ENCODE data around the gene CDH10. TPM values are rescaled to one million over a fixed set of nuclear protein-coding genes. Genes with fewer than 3 reads are reported as not detected.

Gene CDH10
- total RNA-seq, 1 donor from 2014 or later, result 11.0 TPM

DNA sequence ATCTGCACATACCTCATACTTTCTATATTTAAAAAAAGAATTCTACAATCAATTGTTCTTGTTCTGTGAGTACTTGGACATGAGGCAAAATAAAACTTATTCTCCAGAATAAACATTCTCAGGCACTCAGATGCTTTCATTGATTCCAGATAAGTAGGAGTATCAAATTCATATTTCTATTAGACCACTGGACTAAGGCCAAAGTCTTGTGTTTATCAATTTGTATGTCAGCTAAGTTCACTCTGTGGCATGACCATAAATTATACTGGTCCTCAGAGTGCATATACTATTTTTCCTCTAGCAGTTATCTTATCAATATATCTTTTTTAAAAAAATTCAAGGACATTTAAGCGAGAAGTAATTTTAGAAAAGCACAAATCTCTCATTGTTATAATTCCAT, 28.2 kb downstream of the CDH10 start:
- no peak for DNase-seq (ENCODE audit: low spot score, unreplicated experiment)
- no peak overlapping the region for H3K4me3 Mint-ChIP-seq (ENCODE audit: low read depth)
- no peaks in the 10 kb centered on the region for H3K36me3 Mint-ChIP-seq (ENCODE audit: insufficient read depth)
- H3K27me3 Mint-ChIP-seq, result no peaks in the 10 kb centered on the region
- H3K27ac Mint-ChIP-seq, result no peak overlapping the region
- H3K9me3 Mint-ChIP-seq (ENCODE audit: low read depth), result no peaks in the 10 kb centered on the region
- no peaks in the 10 kb centered on the region for H3K4me1 Mint-ChIP-seq (ENCODE audit: low read depth)
- TF ChIP-seq, protein P1, sequence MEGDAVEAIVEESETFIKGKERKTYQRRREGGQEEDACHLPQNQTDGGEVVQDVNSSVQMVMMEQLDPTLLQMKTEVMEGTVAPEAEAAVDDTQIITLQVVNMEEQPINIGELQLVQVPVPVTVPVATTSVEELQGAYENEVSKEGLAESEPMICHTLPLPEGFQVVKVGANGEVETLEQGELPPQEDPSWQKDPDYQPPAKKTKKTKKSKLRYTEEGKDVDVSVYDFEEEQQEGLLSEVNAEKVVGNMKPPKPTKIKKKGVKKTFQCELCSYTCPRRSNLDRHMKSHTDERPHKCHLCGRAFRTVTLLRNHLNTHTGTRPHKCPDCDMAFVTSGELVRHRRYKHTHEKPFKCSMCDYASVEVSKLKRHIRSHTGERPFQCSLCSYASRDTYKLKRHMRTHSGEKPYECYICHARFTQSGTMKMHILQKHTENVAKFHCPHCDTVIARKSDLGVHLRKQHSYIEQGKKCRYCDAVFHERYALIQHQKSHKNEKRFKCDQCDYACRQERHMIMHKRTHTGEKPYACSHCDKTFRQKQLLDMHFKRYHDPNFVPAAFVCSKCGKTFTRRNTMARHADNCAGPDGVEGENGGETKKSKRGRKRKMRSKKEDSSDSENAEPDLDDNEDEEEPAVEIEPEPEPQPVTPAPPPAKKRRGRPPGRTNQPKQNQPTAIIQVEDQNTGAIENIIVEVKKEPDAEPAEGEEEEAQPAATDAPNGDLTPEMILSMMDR (IDR thresholded peaks at IDR 0.05; ENCODE audit: unreplicated experiment), result no peak

DNA sequence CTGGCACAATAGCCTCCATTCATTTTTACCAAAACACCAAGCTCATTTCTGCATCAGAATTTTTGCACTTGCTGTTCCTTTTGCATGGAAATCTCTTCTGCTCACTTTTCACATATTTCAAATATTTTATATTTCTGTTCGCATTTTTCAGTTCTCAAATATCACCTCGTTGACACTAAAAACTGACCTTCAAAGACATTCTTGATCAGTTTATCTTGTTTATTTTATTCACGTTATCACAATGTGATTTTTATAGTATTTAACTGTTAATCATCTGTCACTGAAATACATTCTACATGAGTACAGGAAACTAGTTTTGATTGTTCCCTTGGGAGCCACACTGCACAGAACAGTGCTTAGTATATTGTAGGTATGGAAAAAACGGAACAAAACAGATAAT, 29.6 kb downstream of the CDH10 start:
- H3K9me3 Mint-ChIP-seq (ENCODE audit: low read depth), result no peaks in the 10 kb centered on the region
- H3K27me3 Mint-ChIP-seq, result no peaks in the 10 kb centered on the region
- TF ChIP-seq, protein P1 (IDR thresholded peaks at IDR 0.05; ENCODE audit: unreplicated experiment), result no peak
- no peaks in the 10 kb centered on the region for H3K4me1 Mint-ChIP-seq (ENCODE audit: low read depth)
- H3K4me3 Mint-ChIP-seq (ENCODE audit: low read depth), result no peak overlapping the region
- H3K36me3 Mint-ChIP-seq (ENCODE audit: insufficient read depth), result no peaks in the 10 kb centered on the region
- no peak for DNase-seq (ENCODE audit: low spot score, unreplicated experiment)
- H3K27ac Mint-ChIP-seq, result no peak overlapping the region

DNA sequence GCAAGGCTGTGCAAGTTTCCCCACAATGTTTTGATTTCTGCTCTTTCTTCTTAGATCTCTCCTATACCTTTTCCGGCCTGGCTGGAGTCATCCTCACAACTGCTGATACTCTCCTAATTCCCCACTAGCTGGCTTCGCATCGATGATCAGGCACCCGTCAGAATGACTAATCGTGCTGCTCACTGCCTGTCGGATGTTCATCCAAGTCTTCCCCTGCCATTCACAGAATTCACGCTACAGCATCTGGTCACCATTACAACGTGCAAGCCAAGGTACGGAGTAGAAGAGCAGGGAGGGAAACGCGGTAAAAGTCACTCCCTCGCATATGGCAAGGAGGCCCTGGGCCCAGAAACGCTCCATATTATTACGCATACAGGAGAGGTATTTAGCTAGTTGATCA, 35.1 kb downstream of the CDH10 start:
- TF ChIP-seq, protein P1 (IDR thresholded peaks at IDR 0.05; ENCODE audit: unreplicated experiment), result no peak
- Mint-ChIP-seq H3K4me3 (ENCODE audit: low read depth) (no peak overlapping the region), H3K9me3 (ENCODE audit: low read depth) (no peaks in the 10 kb centered on the region), H3K36me3 (ENCODE audit: insufficient read depth) (no peaks in the 10 kb centered on the region), H3K27me3 (no peaks in the 10 kb centered on the region), H3K27ac (no peak overlapping the region), H3K4me1 (ENCODE audit: low read depth) (no peaks in the 10 kb centered on the region)
- DNase-seq (ENCODE audit: low spot score, unreplicated experiment), result no peak

DNA sequence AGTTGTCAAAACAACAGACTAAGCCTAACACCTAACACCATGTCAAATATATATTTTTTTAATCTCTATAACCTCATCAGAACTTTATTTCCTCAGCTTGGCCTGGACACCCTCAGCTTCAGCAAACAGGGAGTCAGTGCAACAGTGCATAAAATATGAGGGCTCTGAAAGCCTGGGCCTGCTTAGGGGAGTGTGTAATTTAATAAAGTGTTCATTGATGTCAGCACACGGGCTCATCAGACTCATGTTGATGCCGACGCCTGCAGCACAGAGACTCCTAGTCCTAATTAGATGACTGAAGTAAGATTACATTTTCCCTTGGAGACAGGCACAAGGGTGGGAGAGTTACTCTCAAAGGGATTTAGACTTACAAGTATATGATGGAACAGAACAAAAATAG, 37.8 kb downstream of the CDH10 start:
- Mint-ChIP-seq H3K4me3 (ENCODE audit: low read depth) (no peak overlapping the region), H3K27me3 (no peaks in the 10 kb centered on the region), H3K27ac (no peak overlapping the region), H3K36me3 (ENCODE audit: insufficient read depth) (no peaks in the 10 kb centered on the region), H3K4me1 (ENCODE audit: low read depth) (no peaks in the 10 kb centered on the region), H3K9me3 (ENCODE audit: low read depth) (no peaks in the 10 kb centered on the region)
- TF ChIP-seq, protein P1 (IDR thresholded peaks at IDR 0.05; ENCODE audit: unreplicated experiment), result no peak
- DNase-seq (ENCODE audit: low spot score, unreplicated experiment), result no peak

DNA sequence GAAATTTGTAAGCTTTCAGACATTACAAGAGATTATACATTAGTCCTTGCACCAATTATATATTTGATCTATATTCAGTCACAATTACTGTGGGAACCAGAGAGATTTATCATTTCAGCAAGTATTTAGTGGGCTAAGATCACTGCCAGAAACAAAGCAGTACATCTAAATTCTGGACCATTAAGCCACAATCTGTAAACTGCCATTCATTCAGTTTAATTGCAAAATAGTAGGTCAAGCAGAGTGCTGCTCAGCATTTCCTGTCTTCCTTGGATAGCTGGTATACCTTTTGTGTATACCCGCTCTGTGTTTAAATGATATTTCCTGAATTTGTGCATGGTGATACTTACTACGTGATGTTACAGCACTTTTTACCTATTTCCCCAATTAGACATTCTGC, 42.6 kb downstream of the CDH10 start:
- H3K36me3 Mint-ChIP-seq (ENCODE audit: insufficient read depth), result no peaks in the 10 kb centered on the region
- no peak overlapping the region for H3K27ac Mint-ChIP-seq
- peaks cover 8% of the 10 kb centered on the region for H3K4me1 Mint-ChIP-seq (ENCODE audit: low read depth)
- TF ChIP-seq, protein P1 (IDR thresholded peaks at IDR 0.05; ENCODE audit: unreplicated experiment), result no peak
- DNase-seq (ENCODE audit: low spot score, unreplicated experiment), result no peak
- no peaks in the 10 kb centered on the region for H3K9me3 Mint-ChIP-seq (ENCODE audit: low read depth)
- no peaks in the 10 kb centered on the region for H3K27me3 Mint-ChIP-seq
- no peak overlapping the region for H3K4me3 Mint-ChIP-seq (ENCODE audit: low read depth)

All from progenitor cell of endocrine pancreas (in vitro differentiated cells).